ENCODE results near the gene NEURL3.
"Not testable (repeated sequence)": the region's sequence is repeated elsewhere in the genome, so short reads cannot be mapped to it uniquely, and the experiment has no call there.

DNA sequence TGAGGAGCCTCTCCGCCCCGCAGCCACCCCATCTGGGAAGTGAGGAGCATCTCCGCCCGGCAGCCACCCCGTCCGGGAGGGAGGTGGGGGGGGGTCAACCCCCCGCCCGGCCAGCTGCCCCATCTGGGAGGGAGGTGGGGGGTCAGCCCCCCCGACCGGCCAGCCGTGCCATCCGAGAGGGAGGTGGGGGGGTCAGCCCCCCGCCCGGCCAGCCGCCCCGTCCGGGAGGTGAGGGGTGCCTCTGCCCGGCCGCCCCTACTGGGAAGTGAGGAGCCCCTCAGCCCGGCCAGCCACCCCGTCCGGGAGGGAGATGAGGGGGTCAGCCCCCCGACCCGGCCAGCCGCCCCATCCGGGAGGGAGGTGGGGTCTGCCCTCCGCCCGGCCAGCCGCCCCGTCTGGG, 43.5 kb downstream of the NEURL3 start:
- TF ChIP-seq, protein P1, sequence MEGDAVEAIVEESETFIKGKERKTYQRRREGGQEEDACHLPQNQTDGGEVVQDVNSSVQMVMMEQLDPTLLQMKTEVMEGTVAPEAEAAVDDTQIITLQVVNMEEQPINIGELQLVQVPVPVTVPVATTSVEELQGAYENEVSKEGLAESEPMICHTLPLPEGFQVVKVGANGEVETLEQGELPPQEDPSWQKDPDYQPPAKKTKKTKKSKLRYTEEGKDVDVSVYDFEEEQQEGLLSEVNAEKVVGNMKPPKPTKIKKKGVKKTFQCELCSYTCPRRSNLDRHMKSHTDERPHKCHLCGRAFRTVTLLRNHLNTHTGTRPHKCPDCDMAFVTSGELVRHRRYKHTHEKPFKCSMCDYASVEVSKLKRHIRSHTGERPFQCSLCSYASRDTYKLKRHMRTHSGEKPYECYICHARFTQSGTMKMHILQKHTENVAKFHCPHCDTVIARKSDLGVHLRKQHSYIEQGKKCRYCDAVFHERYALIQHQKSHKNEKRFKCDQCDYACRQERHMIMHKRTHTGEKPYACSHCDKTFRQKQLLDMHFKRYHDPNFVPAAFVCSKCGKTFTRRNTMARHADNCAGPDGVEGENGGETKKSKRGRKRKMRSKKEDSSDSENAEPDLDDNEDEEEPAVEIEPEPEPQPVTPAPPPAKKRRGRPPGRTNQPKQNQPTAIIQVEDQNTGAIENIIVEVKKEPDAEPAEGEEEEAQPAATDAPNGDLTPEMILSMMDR (IDR thresholded peaks at IDR 0.05; ENCODE audit: insufficient read depth, low read length, poor library complexity, severe bottlenecking) = not testable (repeated sequence)
- TF ChIP-seq EZH2phosphoT487 (conservative IDR thresholded peaks at IDR 0.05; ENCODE audit: low read length) = not testable (repeated sequence)

All from SU-DHL-6 (cell line).